HepG2 (cell line): ENCODE results near the gene LAG3. TPM values are rescaled to one million over a fixed set of nuclear protein-coding genes. Genes with fewer than 3 reads are reported as not detected.

ENCODE experiments used
- CEBPG ChIP-seq: IDR thresholded peaks from 2 replicates; pipeline ENCODE4 v1.6.1; 2016
- HNF4G ChIP-seq, 2 experiments: sonication (generic) in 1 of 2; formaldehyde crosslinking in 1 of 2; IDR thresholded peaks; 2 replicates each; pipeline versions ENCODE4 v1.4.0 to v1.6.1; 2011 to 2020; ENCODE audit warnings: borderline replicate concordance in 2 of 2, low read depth in 2 of 2, mild to moderate bottlenecking in 2 of 2, low read length in 1 of 2, missing genetic modification reagents in 1 of 2, moderate library complexity in 1 of 2
- SNAI1 ChIP-seq: sonication (generic); formaldehyde crosslinking; IDR thresholded peaks from 2 replicates; pipeline ENCODE4 v1.5.0; 2020; ENCODE audit warnings: mild to moderate bottlenecking, missing genetic modification reagents, borderline replicate concordance
- TRIM24 ChIP-seq: sonication (generic); formaldehyde crosslinking; IDR thresholded peaks from 2 replicates; pipeline ENCODE4 v1.8.0; 2022; ENCODE audit warnings: mild to moderate bottlenecking, missing genetic modification reagents
- XBP1 ChIP-seq: sonication (generic); formaldehyde crosslinking; IDR thresholded peaks from 2 replicates; pipeline ENCODE4 v1.5.0; 2020; ENCODE audit warnings: missing genetic modification reagents
- XRCC5 ChIP-seq: fragments of 200-400 bp; formaldehyde crosslinking; optimal IDR thresholded peaks from 2 replicates; pipeline ENCODE3; 2017; ENCODE audit warnings: mild to moderate bottlenecking, low read length
- ZNF383 ChIP-seq: sonication (generic); formaldehyde crosslinking; IDR thresholded peaks from 2 replicates; pipeline ENCODE4 v1.4.0; 2020; ENCODE audit warnings: missing genetic modification reagents, mild to moderate bottlenecking, borderline replicate concordance
- ZNF619 ChIP-seq: sonication (generic); formaldehyde crosslinking; IDR thresholded peaks from 2 replicates; pipeline ENCODE4 v1.4.0; 2020; ENCODE audit warnings: mild to moderate bottlenecking, missing genetic modification reagents
- polyA plus RNA-seq, 8 experiments: library from polyadenylated mRNA; depleted of rRNA in 3 of 8; stranded (reverse) in 7 of 8; unstranded in 1 of 8; fragments of >200 nt; fragmentation: Illumina TruSeq in 4 of 8; extraction: Trizol in 4 of 8; gene quantifications; 2 replicates each; pipeline versions ENCODE4 v1.2.1 to v1.2.3, GENCODE V29; 2011 to 2016; ENCODE audit warnings: low read depth in 4 of 8, missing spikeins in 1 of 8, mixed read lengths in 1 of 8; ENCODE audit not compliant: insufficient read depth in 1 of 8
- total RNA-seq, 5 experiments: library from RNA; depleted of rRNA; stranded (reverse); fragments of >200 nt; fragmentation: Illumina TruSeq; extraction: Trizol; gene quantifications; 2 replicates each; pipeline ENCODE4 v1.2.3, GENCODE V29; 2016; ENCODE audit warnings: low read depth in 1 of 5
- TF ChIP-seq, protein P1 (sequence below): sonication (generic); formaldehyde crosslinking; IDR thresholded peaks from 2 replicates; pipeline ENCODE4 v1.9.0; 2021; ENCODE audit warnings: mild to moderate bottlenecking, missing genetic modification reagents
- TF ChIP-seq, protein P2 (sequence below): sonication (generic); formaldehyde crosslinking; conservative IDR thresholded peaks from 2 replicates; pipeline ENCODE4 v1.4.0; 2020; ENCODE audit warnings: mild to moderate bottlenecking, missing genetic modification reagents, moderate library complexity
- TF ChIP-seq, protein P3 (sequence below): sonication (generic); formaldehyde crosslinking; IDR thresholded peaks from 2 replicates; pipeline ENCODE4 v1.5.1; 2020; ENCODE audit warnings: mild to moderate bottlenecking, missing genetic modification reagents, borderline replicate concordance
- TF ChIP-seq, protein P4 (sequence below): sonication (generic); formaldehyde crosslinking; IDR thresholded peaks from 2 replicates; pipeline ENCODE4 v1.4.0; 2020; ENCODE audit warnings: missing genetic modification reagents
- TF ChIP-seq, protein P5 (sequence below): IDR thresholded peaks from 2 replicates; pipeline ENCODE4 v1.6.1; 2016; ENCODE audit warnings: low read depth

LAG3 gene
- total and polyA plus RNA-seq, 2 of the 13 experiments (the other 11 are each of a cell fraction or from before 2014, with no cell fraction given) = 0.11 to 0.26 TPM

DNA sequence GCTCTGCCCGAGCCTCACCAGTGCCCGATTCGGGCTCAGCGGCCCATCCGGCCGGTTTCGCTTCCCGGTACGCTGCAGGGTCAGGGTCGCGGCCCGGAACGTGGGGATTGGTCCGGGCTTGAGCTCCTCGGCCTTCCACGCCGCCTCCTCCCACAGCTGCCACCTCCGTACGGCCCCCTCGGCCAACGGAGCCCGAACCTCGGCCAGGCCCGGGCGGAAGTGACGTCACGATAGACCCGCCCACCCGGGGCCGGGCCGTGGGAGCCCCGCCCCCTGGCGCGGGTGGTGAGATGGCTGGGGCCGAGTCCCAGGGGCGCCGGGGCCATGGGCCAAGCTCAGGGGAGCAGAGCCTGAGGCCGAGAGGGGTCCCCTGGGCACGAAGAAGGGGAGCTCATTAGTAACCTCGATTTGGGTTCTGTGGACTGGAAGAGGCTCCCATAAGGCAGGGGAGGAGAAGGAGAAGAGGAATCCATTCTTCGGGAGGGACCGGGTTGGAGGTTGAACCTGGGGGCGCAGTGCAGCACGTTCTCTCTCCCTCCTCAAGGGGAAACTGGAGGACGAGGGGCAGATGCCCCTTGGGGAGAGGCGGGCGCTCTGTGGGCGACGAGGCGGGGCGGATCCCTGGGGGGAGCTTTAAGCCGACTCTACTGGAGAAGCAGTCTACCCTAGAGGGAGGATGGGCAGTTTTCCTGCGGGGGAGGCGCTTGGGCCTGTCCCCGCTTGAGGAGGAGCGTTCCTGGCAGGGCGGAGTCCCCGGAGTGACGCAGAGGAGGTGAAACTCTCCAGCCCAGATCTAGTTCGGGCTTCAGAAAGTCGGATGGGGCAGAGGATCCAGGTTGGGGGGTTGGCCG is 19.2 kb upstream of the LAG3 start, which contains the start of gene MLF2 (continued):
- TF ChIP-seq, protein P1, sequence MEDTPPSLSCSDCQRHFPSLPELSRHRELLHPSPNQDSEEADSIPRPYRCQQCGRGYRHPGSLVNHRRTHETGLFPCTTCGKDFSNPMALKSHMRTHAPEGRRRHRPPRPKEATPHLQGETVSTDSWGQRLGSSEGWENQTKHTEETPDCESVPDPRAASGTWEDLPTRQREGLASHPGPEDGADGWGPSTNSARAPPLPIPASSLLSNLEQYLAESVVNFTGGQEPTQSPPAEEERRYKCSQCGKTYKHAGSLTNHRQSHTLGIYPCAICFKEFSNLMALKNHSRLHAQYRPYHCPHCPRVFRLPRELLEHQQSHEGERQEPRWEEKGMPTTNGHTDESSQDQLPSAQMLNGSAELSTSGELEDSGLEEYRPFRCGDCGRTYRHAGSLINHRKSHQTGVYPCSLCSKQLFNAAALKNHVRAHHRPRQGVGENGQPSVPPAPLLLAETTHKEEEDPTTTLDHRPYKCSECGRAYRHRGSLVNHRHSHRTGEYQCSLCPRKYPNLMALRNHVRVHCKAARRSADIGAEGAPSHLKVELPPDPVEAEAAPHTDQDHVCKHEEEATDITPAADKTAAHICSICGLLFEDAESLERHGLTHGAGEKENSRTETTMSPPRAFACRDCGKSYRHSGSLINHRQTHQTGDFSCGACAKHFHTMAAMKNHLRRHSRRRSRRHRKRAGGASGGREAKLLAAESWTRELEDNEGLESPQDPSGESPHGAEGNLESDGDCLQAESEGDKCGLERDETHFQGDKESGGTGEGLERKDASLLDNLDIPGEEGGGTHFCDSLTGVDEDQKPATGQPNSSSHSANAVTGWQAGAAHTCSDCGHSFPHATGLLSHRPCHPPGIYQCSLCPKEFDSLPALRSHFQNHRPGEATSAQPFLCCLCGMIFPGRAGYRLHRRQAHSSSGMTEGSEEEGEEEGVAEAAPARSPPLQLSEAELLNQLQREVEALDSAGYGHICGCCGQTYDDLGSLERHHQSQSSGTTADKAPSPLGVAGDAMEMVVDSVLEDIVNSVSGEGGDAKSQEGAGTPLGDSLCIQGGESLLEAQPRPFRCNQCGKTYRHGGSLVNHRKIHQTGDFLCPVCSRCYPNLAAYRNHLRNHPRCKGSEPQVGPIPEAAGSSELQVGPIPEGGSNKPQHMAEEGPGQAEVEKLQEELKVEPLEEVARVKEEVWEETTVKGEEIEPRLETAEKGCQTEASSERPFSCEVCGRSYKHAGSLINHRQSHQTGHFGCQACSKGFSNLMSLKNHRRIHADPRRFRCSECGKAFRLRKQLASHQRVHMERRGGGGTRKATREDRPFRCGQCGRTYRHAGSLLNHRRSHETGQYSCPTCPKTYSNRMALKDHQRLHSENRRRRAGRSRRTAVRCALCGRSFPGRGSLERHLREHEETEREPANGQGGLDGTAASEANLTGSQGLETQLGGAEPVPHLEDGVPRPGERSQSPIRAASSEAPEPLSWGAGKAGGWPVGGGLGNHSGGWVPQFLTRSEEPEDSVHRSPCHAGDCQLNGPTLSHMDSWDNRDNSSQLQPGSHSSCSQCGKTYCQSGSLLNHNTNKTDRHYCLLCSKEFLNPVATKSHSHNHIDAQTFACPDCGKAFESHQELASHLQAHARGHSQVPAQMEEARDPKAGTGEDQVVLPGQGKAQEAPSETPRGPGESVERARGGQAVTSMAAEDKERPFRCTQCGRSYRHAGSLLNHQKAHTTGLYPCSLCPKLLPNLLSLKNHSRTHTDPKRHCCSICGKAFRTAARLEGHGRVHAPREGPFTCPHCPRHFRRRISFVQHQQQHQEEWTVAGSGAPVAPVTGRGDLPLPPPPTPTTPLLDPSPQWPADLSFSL = no peak
- TF ChIP-seq ZNF619 (CRISPR knock-in tag) (peak; percentile 87; the same call in 1 of the 2 replicates), HNF4G (IDR thresholded peaks at IDR 0.05; ENCODE audit: borderline replicate concordance, low read depth, low read length) (peak; percentile 26; the same call in 1 of the 2 replicates), HNF4G (CRISPR knock-in tag; IDR thresholded peaks at IDR 0.05; ENCODE audit: borderline replicate concordance, low read depth) (peak; percentile 75; the same call in 1 of the 2 replicates), CEBPG (CRISPR knock-in tag) (no peak; the same call in 1 of the 2 replicates), XRCC5 (peak; percentile 44), ZNF383 (no peak; the same call in 1 of the 2 replicates), TRIM24 (CRISPR knock-in tag) (no peak), SNAI1 (CRISPR knock-in tag) (peak; percentile 57; the same call in 1 of the 2 replicates), XBP1 (CRISPR knock-in tag) (no peak)
- TF ChIP-seq, protein P2, sequence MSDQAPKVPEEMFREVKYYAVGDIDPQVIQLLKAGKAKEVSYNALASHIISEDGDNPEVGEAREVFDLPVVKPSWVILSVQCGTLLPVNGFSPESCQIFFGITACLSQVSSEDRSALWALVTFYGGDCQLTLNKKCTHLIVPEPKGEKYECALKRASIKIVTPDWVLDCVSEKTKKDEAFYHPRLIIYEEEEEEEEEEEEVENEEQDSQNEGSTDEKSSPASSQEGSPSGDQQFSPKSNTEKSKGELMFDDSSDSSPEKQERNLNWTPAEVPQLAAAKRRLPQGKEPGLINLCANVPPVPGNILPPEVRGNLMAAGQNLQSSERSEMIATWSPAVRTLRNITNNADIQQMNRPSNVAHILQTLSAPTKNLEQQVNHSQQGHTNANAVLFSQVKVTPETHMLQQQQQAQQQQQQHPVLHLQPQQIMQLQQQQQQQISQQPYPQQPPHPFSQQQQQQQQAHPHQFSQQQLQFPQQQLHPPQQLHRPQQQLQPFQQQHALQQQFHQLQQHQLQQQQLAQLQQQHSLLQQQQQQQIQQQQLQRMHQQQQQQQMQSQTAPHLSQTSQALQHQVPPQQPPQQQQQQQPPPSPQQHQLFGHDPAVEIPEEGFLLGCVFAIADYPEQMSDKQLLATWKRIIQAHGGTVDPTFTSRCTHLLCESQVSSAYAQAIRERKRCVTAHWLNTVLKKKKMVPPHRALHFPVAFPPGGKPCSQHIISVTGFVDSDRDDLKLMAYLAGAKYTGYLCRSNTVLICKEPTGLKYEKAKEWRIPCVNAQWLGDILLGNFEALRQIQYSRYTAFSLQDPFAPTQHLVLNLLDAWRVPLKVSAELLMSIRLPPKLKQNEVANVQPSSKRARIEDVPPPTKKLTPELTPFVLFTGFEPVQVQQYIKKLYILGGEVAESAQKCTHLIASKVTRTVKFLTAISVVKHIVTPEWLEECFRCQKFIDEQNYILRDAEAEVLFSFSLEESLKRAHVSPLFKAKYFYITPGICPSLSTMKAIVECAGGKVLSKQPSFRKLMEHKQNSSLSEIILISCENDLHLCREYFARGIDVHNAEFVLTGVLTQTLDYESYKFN (CRISPR knock-in tag) = peak; percentile 50; the same call in 1 of the 2 replicates
- TF ChIP-seq, protein P3, sequence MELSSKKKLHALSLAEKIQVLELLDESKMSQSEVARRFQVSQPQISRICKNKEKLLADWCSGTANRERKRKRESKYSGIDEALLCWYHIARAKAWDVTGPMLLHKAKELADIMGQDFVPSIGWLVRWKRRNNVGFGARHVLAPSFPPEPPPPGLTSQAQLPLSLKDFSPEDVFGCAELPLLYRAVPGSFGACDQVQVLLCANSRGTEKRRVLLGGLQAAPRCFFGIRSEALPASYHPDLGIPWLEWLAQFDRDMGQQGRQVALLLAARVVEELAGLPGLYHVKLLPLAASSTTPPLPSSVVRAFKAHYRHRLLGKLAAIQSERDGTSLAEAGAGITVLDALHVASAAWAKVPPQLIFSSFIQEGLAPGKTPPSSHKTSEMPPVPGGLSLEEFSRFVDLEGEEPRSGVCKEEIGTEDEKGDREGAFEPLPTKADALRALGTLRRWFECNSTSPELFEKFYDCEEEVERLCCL (CRISPR knock-in tag) = no peak; the same call in 1 of the 2 replicates
- TF ChIP-seq, protein P4, sequence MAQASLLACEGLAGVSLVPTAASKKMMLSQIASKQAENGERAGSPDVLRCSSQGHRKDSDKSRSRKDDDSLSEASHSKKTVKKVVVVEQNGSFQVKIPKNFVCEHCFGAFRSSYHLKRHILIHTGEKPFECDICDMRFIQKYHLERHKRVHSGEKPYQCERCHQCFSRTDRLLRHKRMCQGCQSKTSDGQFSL = no peak; the same call in 1 of the 2 replicates
- TF ChIP-seq, protein P5, sequence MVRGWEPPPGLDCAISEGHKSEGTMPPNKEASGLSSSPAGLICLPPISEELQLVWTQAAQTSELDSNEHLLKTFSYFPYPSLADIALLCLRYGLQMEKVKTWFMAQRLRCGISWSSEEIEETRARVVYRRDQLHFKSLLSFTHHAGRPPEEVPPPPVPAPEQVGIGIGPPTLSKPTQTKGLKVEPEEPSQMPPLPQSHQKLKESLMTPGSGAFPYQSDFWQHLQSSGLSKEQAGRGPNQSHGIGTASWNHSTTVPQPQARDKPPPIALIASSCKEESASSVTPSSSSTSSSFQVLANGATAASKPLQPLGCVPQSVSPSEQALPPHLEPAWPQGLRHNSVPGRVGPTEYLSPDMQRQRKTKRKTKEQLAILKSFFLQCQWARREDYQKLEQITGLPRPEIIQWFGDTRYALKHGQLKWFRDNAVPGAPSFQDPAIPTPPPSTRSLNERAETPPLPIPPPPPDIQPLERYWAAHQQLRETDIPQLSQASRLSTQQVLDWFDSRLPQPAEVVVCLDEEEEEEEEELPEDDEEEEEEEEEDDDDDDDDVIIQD (CRISPR knock-in tag) = no peak; the same call in 1 of the 2 replicates
